ENCODE measurements around the gene KRTAP5-5. TPM values are rescaled to one million over a fixed set of nuclear protein-coding genes. Genes with fewer than 3 reads are reported as not detected.
A peak's percentile ranks its signal among the peaks of the same experiment; 100 is the strongest.

The KRTAP5-5 gene
- total and polyA plus RNA-seq, 2 of the 13 experiments (the other 11 are each of a cell fraction or from before 2014, with no cell fraction given) = not detected

DNA sequence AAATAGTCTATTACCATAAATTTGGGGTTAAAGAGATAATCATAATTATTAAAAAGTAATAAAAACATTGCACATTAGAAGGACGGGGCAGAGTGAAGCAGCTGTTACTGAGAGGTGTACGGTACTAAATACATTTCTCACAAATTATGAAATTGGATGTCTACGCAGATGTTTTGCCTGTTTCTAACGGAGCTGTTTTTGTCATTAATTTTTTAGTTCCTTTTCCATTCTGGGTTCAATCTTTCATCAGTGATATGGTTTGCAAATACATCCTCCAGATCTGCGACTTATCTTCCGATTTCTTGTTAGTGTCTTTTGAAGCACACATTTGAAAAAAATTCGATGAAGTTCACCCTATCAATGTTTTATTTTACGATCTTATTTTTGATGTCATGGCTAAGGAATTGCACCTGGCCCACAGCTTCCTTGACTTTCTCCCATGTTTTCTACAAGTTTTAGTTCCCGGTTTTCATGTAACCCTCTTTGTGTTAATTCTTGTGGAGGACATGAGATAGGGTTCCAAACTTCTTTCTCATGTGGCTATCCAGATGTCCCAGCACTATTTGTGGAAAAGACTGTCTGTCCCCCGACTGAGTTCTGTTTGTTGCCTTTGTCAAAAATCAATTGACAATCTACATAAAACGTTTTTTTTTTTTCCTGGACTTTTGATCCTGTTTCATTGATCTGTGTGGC lies 46.1 kb downstream of the KRTAP5-5 start (continued):
- TF ChIP-seq AHDC1 (CRISPR knock-in tag; IDR thresholded peaks at IDR 0.05; ENCODE audit: borderline replicate concordance) (peak; percentile 56; the same call in 1 of the 2 replicates), TBX2 (CRISPR knock-in tag; IDR thresholded peaks at IDR 0.05; ENCODE audit: borderline replicate concordance) (peak; percentile 28; the same call in 1 of the 2 replicates), NCOR1 (IDR thresholded peaks at IDR 0.05; ENCODE audit: borderline replicate concordance, low read length) (peak; percentile 98), ZNF354B (CRISPR knock-in tag; IDR thresholded peaks at IDR 0.05) (no peak), HNF4A (CRISPR knock-in tag; IDR thresholded peaks at IDR 0.05) (peak; percentile 93), RXRB (CRISPR knock-in tag; IDR thresholded peaks at IDR 0.05; ENCODE audit: borderline replicate concordance) (peak; percentile 74), NR2F6 (IDR thresholded peaks at IDR 0.05) (peak; percentile 70), NR2F6 (CRISPR knock-in tag; IDR thresholded peaks at IDR 0.05) (peak; percentile 37; the same call in 1 of the 2 replicates), ZNF577 (CRISPR knock-in tag; IDR thresholded peaks at IDR 0.05; ENCODE audit: borderline replicate concordance, low read depth) (no peak), POLR2A (IDR thresholded peaks at IDR 0.05; ENCODE audit: insufficient read depth in 1 of 2, low read depth in 2 of 2, low read length in 2 of 2) (peak in 1 of 2 experiments; percentile 42; a peak in 1 of 4 replicates), MAFF (IDR thresholded peaks at IDR 0.05; ENCODE audit: low read depth, low read length) (no peak), KAT2B (IDR thresholded peaks at IDR 0.05; ENCODE audit: borderline replicate concordance, low read depth, low read length) (peak; percentile 97), NFKBIZ (CRISPR knock-in tag; IDR thresholded peaks at IDR 0.05) (no peak), ZNF878 (CRISPR knock-in tag; IDR thresholded peaks at IDR 0.05) (peak; percentile 67; the same call in 1 of the 2 replicates), SALL1 (CRISPR knock-in tag; IDR thresholded peaks at IDR 0.05) (peak; percentile 40; the same call in 1 of the 2 replicates), ZNF331 (CRISPR knock-in tag; IDR thresholded peaks at IDR 0.05) (peak; percentile 38; the same call in 1 of the 2 replicates), ZSCAN12 (CRISPR knock-in tag; IDR thresholded peaks at IDR 0.05) (no peak)
- TF ChIP-seq, protein P1, sequence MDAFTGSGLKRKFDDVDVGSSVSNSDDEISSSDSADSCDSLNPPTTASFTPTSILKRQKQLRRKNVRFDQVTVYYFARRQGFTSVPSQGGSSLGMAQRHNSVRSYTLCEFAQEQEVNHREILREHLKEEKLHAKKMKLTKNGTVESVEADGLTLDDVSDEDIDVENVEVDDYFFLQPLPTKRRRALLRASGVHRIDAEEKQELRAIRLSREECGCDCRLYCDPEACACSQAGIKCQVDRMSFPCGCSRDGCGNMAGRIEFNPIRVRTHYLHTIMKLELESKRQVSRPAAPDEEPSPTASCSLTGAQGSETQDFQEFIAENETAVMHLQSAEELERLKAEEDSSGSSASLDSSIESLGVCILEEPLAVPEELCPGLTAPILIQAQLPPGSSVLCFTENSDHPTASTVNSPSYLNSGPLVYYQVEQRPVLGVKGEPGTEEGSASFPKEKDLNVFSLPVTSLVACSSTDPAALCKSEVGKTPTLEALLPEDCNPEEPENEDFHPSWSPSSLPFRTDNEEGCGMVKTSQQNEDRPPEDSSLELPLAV (CRISPR knock-in tag; conservative IDR thresholded peaks at IDR 0.05; ENCODE audit: low read depth) = no peak
- TF ChIP-seq, protein P2, sequence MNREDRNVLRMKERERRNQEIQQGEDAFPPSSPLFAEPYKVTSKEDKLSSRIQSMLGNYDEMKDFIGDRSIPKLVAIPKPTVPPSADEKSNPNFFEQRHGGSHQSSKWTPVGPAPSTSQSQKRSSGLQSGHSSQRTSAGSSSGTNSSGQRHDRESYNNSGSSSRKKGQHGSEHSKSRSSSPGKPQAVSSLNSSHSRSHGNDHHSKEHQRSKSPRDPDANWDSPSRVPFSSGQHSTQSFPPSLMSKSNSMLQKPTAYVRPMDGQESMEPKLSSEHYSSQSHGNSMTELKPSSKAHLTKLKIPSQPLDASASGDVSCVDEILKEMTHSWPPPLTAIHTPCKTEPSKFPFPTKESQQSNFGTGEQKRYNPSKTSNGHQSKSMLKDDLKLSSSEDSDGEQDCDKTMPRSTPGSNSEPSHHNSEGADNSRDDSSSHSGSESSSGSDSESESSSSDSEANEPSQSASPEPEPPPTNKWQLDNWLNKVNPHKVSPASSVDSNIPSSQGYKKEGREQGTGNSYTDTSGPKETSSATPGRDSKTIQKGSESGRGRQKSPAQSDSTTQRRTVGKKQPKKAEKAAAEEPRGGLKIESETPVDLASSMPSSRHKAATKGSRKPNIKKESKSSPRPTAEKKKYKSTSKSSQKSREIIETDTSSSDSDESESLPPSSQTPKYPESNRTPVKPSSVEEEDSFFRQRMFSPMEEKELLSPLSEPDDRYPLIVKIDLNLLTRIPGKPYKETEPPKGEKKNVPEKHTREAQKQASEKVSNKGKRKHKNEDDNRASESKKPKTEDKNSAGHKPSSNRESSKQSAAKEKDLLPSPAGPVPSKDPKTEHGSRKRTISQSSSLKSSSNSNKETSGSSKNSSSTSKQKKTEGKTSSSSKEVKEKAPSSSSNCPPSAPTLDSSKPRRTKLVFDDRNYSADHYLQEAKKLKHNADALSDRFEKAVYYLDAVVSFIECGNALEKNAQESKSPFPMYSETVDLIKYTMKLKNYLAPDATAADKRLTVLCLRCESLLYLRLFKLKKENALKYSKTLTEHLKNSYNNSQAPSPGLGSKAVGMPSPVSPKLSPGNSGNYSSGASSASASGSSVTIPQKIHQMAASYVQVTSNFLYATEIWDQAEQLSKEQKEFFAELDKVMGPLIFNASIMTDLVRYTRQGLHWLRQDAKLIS (CRISPR knock-in tag; IDR thresholded peaks at IDR 0.05) = peak; percentile 99
